K562 (cell line): ENCODE measurements around the gene STPG4. TPM values are rescaled to one million over a fixed set of nuclear protein-coding genes. Genes with fewer than 3 reads are reported as not detected.

Experiments used
- ATAC-seq: fragments of 200-7000 bp; cut with Tn5 transposase; 3 replicates; pipeline ENCODE4 v1.9.1; 2020; ENCODE audit warnings: moderate library complexity
- BruUV-seq: library from RNA; stranded (reverse); fragments of 400-500 nt; replicated peaks from 2 replicates; lab custom pipeline; 2021; lab: Mats Ljungman, UMichigan
- CTCF ChIA-PET: fragments of 300-600 bp; formaldehyde crosslinking; extraction: SDS; loops from one replicate; lab custom pipeline; 2021; ENCODE audit warnings: low intra/inter-chr PET ratio; lab: Yijun Ruan, JAX
- POLR2A ChIA-PET: fragments of 300-600, 350-650 bp; sonication (Branson Sonifier 250); formaldehyde crosslinking; extraction: SDS; loops from one replicate; lab custom pipeline; 2021; ENCODE audit warnings: antibody characterized with exemption, inconsistent platforms; lab: Yijun Ruan, JAX
- DNase-seq, 4 experiments: peaks; one replicate each; pipeline versions ENCODE4 v3.0.0 to v3.0.0-alpha.2; 2011 to 2018; ENCODE audit warnings: low spot score in 3 of 4, mixed read lengths in 3 of 4; ENCODE audit errors: extremely low read depth in 1 of 4
- FAIRE-seq: peaks from 2 replicates; lab custom pipeline; 2011; peaks lifted over from hg19 to GRCh38; lab: Jason Lieb, UNC
- H2AFZ ChIP-seq: 2 replicates; pipeline ENCODE4 v1.6.0; 2011; ENCODE audit warnings: low read depth, low read length, control low read depth, inconsistent platforms
- H3K27ac ChIP-seq: fragments of 200-600 bp; 3 replicates; pipeline ENCODE4 v1.8.0; 2011; ENCODE audit warnings: low read depth, mild to moderate bottlenecking, control low read depth, inconsistent platforms, low read length, moderate library complexity, mixed read lengths; ENCODE audit errors: extremely low read depth
- H3K27me3 ChIP-seq, 2 experiments: fragments of 300-600 bp in 1 of 2; 2 replicates in 1 of 2; 3 replicates in 1 of 2; pipeline versions ENCODE4 v1.6.0 to v1.8.0; 2011; ENCODE audit warnings: inconsistent platforms in 2 of 2, low read length in 2 of 2, mild to moderate bottlenecking in 1 of 2, mixed read lengths in 1 of 2, moderate library complexity in 1 of 2; ENCODE audit not compliant: control insufficient read depth in 2 of 2, insufficient read depth in 2 of 2
- H3K36me3 ChIP-seq: fragments of 300-600 bp; 3 replicates; pipeline ENCODE4 v1.8.0; 2011; ENCODE audit warnings: mild to moderate bottlenecking, low read length, inconsistent platforms; ENCODE audit not compliant: control insufficient read depth, insufficient read depth
- H3K4me1 ChIP-seq, 2 experiments: fragments of 200-600 bp in 1 of 2; replicated peaks in 1 of 2; 2 replicates in 1 of 2; 3 replicates in 1 of 2; pipeline versions ENCODE4 v1.5.1 to v1.8.0; 2011; ENCODE audit warnings: inconsistent platforms in 2 of 2, low read length in 2 of 2, mild to moderate bottlenecking in 1 of 2, mixed read lengths in 1 of 2, moderate library complexity in 1 of 2; ENCODE audit not compliant: control insufficient read depth in 2 of 2, insufficient read depth in 2 of 2
- H3K4me2 ChIP-seq: 2 replicates; pipeline ENCODE4 v1.6.1; 2011; ENCODE audit warnings: low read length, control low read depth, inconsistent platforms, mixed read lengths; ENCODE audit not compliant: insufficient read depth
- H3K4me3 ChIP-seq: fragments of 200-600 bp; sonication (generic), shearing (Covaris generic); 2 replicates; pipeline ENCODE4 v1.5.1; 2016; ENCODE audit warnings: control low read depth, inconsistent platforms
- H3K79me2 ChIP-seq: fragments of 200-600 bp; 3 replicates; pipeline ENCODE4 v1.8.0; 2011; ENCODE audit warnings: low read length, inconsistent platforms; ENCODE audit not compliant: control insufficient read depth, insufficient read depth
- H3K9ac ChIP-seq, 2 experiments: 2 replicates each; pipeline versions ENCODE4 v1.6.0 to v1.6.1; 2011; ENCODE audit warnings: low read depth in 2 of 2, low read length in 2 of 2, control low read depth in 1 of 2, inconsistent platforms in 1 of 2, mild to moderate bottlenecking in 1 of 2, mixed read lengths in 1 of 2; ENCODE audit not compliant: insufficient read depth in 1 of 2
- H3K9me1 ChIP-seq: one replicate; pipeline ENCODE4 v1.6.0; 2011; ENCODE audit warnings: inconsistent platforms, mild to moderate bottlenecking, low read length, moderate library complexity; ENCODE audit not compliant: control insufficient read depth, insufficient read depth
- H3K9me3 ChIP-seq: replicated peaks from 2 replicates; pipeline ENCODE4 v1.5.1; 2011; ENCODE audit warnings: low read depth, low read length, inconsistent platforms; ENCODE audit not compliant: control insufficient read depth, insufficient read depth
- H4K20me1 ChIP-seq: replicated peaks from 2 replicates; pipeline ENCODE4 v1.6.1; 2011; ENCODE audit warnings: low read length, inconsistent platforms, mixed read lengths; ENCODE audit not compliant: control insufficient read depth, insufficient read depth
- ESRRB ChIP-seq: fragments of 250-450 bp; sonication (Bioruptor Pico); IDR thresholded peaks from 2 replicates; pipeline ENCODE4 v1.5.0; 2020; ENCODE audit warnings: mild to moderate bottlenecking, moderate library complexity, borderline replicate concordance
- HDAC6 ChIP-seq: IDR thresholded peaks from 2 replicates; pipeline ENCODE4 v1.6.1; 2012; ENCODE audit warnings: low read depth, mild to moderate bottlenecking, control low read depth, inconsistent platforms, low read length, moderate library complexity
- KLF6 ChIP-seq: fragments of 250-450 bp; sonication (Bioruptor Pico); IDR thresholded peaks from 2 replicates; pipeline ENCODE4 v1.4.0; 2020; ENCODE audit warnings: mild to moderate bottlenecking, moderate library complexity, borderline replicate concordance
- NCOA6 ChIP-seq: fragments of 450-650 bp; IDR thresholded peaks from 2 replicates; pipeline ENCODE4 v1.6.1; 2017; ENCODE audit warnings: mild to moderate bottlenecking
- POLR2AphosphoS5 ChIP-seq: IDR thresholded peaks from 2 replicates; pipeline ENCODE4 v1.6.1; 2011; ENCODE audit warnings: mild to moderate bottlenecking, low read depth, low read length, moderate library complexity; ENCODE audit not compliant: control insufficient read depth, insufficient read depth
- SAFB ChIP-seq: fragments of 200-400 bp; formaldehyde crosslinking; IDR thresholded peaks from 2 replicates; pipeline ENCODE4 v1.6.1; 2017; ENCODE audit warnings: low read depth, low read length, borderline replicate concordance
- ZNF699 ChIP-seq: fragments of 250-450 bp; sonication (Bioruptor Pico); IDR thresholded peaks from 2 replicates; pipeline ENCODE4 v1.8.0; 2021; ENCODE audit warnings: mild to moderate bottlenecking, moderate library complexity; ENCODE audit not compliant: insufficient replicate concordance
- ZSCAN29 ChIP-seq: fragments of 450-650 bp; IDR thresholded peaks from 2 replicates; pipeline ENCODE4 v1.6.1; 2017
- WGBS: fragments of 100-300 bp; shearing (Covaris generic); methylation state at CpG from one replicate; pipeline ENCODE4 v1.1.6; 2016; ENCODE audit warnings: low coverage, mixed read lengths; ENCODE audit not compliant: insufficient coverage; ENCODE audit errors: missing lambda C conversion rate; 5-methylcytosine and 5-hydroxymethylcytosine counted together
- in situ Hi-C: fragments of 300-500 bp; cut with MboI; formaldehyde crosslinking; loops from 4 replicates; pipeline ENCODE4 v1.15.0; 2018; ENCODE audit warnings: inconsistent platforms, mixed read lengths
- intact Hi-C: fragments of 100-400 bp; cut with micrococcal nuclease; formaldehyde crosslinking; loops from 2 replicates; pipeline ENCODE4 v1.14.2; 2022
- polyA plus RNA-seq, 8 experiments: library from polyadenylated mRNA; depleted of rRNA in 4 of 8; stranded (reverse) in 5 of 8; unstranded in 3 of 8; fragments of >200 nt; fragmentation: Nextera tagmentation in 2 of 8; fragmentation: Illumina TruSeq in 1 of 8; extraction: Ambion mirVana in 2 of 8; extraction: Trizol in 1 of 8; gene quantifications; 2 replicates each; pipeline versions ENCODE4 v1.2.1 to v1.2.3, GENCODE V29; 2011 to 2014; ENCODE audit warnings: inconsistent platforms in 1 of 8, missing spikeins in 1 of 8
- total RNA-seq, 7 experiments: library from RNA; depleted of rRNA in 6 of 7; stranded (reverse); fragments of >200 nt in 6 of 7; fragmentation: Illumina TruSeq in 2 of 7; extraction: Trizol in 2 of 7; gene quantifications; 2 replicates each; pipeline versions ENCODE4 v1.2.1 to v1.2.3, GENCODE V29; 2011 to 2021; ENCODE audit warnings: low replicate concordance in 1 of 7

Gene STPG4
- total and polyA plus RNA-seq, 9 of the 15 experiments (the other 6 are each of a cell fraction or from before 2014, with no cell fraction given) = 0.10 to 0.68 (median 0.22) TPM; not detected in 6

DNA sequence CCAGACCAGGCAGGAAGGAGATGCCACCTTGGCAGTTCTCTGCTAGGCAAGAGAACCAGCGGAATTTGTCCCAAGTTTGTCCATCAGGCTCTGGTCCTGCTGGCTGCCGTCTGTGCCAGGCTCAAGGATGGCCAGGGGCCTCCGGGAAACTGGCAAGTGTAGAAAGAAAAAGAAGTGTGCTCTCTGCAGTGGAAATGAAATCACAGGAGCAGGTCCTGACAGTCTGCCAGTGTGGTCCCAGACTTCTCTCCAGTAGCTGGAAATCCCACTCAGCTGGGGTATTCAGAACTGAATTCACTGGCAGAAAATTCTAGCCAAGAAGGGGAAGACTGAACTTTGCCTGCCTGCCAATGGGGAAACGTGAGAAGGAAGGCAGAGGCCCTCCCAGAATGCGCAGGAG, 91.0 kb downstream of the STPG4 start:
- Histone ChIP-seq H3K27ac (no peak overlapping the region), H3K9me1 (peaks cover 9% of the 10 kb centered on the region), H3K4me1 (peaks cover 2 to 9% of the 10 kb centered on the region in 2 experiments; a peak in 2 of 5 replicates), H2AFZ (no peak overlapping the region), H3K9ac (no peak overlapping the region), H3K4me3 (no peak overlapping the region), H3K9me3 (no peaks in the 10 kb centered on the region), H3K4me2 (no peak overlapping the region), H3K27me3 (no peaks in the 10 kb centered on the region), H4K20me1 (no peaks in the 10 kb centered on the region), H3K79me2 (no peaks in the 10 kb centered on the region), H3K36me3 (no peaks in the 10 kb centered on the region)
- TF ChIP-seq ZNF699 (CRISPR knock-in tag) = no peak
- TF ChIP-seq HDAC6 = no peak
- no peak for TF ChIP-seq ZSCAN29
- in situ Hi-C loops (no loop called here), intact Hi-C loops (no loop called here)
- CTCF ChIA-PET = no interaction called here
- POLR2A ChIA-PET = interaction anchor here (0.7 kb wide), 1 partner anchor 15 kb away, joined by 5 read pairs; no protein-coding TSS in a partner anchor
- ATAC-seq (no peak), FAIRE-seq (no peak), DNase-seq (no peak)
- BruUV-seq = no TSS peak
- 73% methylated on average over 5 of the region's 5 CpGs for WGBS

DNA sequence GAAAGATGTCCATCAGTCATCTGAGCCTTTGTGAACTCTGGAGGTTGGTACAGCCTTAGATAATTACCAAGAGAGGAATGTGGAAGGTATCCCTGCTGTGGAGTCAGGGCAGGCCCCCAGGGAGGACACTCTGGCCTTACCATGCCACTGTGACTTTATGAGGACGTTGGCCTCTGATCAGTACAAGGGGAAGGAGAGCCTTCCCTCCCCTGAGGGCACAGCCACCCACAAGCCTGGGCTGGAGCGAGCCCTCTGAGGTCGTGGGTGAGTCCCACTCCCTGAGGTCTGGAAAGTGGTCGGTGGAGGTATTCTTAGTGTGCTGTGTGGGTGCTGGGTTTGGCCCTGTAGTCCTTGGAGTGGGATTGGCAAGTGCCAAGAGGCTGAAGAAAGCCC, 91.6 kb downstream of the STPG4 start:
- no peaks in the 10 kb centered on the region for H3K27me3 ChIP-seq
- BruUV-seq = no TSS peak
- no peak for FAIRE-seq
- no peaks in the 10 kb centered on the region for H3K9me3 ChIP-seq
- no peaks in the 10 kb centered on the region for H3K36me3 ChIP-seq
- no peak for DNase-seq
- TF ChIP-seq ESRRB (CRISPR knock-in tag) = no peak
- no peak for TF ChIP-seq KLF6 (CRISPR knock-in tag)
- no peak for TF ChIP-seq SAFB
- no peak for TF ChIP-seq POLR2AphosphoS5
- no peak for TF ChIP-seq NCOA6
- peaks cover 9% of the 10 kb centered on the region for H3K9me1 ChIP-seq
- POLR2A ChIA-PET = interaction anchor here (0.6 kb wide), 1 partner anchor 23 kb away, joined by 3 read pairs; no protein-coding TSS in a partner anchor
- no peak overlapping the region for H3K27ac ChIP-seq
- H3K4me3 ChIP-seq = no peak overlapping the region
- no peaks in the 10 kb centered on the region for H3K79me2 ChIP-seq
- intact Hi-C loops (no loop called here), in situ Hi-C loops (no loop called here)
- no peak overlapping the region for H3K9ac ChIP-seq
- CTCF ChIA-PET = no interaction called here
- peaks cover 4 to 9% of the 10 kb centered on the region in 2 experiments; a peak in 2 of 5 replicates for H3K4me1 ChIP-seq
- ATAC-seq = no peak
- H3K4me2 ChIP-seq = no peak overlapping the region
- WGBS = 51% methylated on average over 3 of the region's 4 CpGs
- H2AFZ ChIP-seq = no peak overlapping the region
- H4K20me1 ChIP-seq = no peaks in the 10 kb centered on the region
